HepG2 (cell line): ENCODE measurements around the gene PTPRO. TPM values are rescaled to one million over a fixed set of nuclear protein-coding genes. Genes with fewer than 3 reads are reported as not detected.

Experiments used
- ATAC-seq: fragments of 200-7000 bp; cut with Tn5 transposase; 3 replicates; pipeline ENCODE4 v1.9.1; 2020; ENCODE audit warnings: mild to moderate bottlenecking, moderate library complexity
- BruUV-seq: library from RNA; stranded (reverse); fragments of 400-500 nt; replicated peaks from 2 replicates; lab custom pipeline; 2021; lab: Mats Ljungman, UMichigan
- CTCF ChIA-PET: fragments of 300-600 bp; formaldehyde crosslinking; extraction: SDS; loops from one replicate; lab custom pipeline; 2021; ENCODE audit warnings: low total read pairs, inconsistent platforms, low intra/inter-chr PET ratio; lab: Yijun Ruan, JAX
- POLR2A ChIA-PET: fragments of 350-600 bp; sonication (Branson Sonifier 250); formaldehyde crosslinking; loops from one replicate; lab custom pipeline; 2020; ENCODE audit warnings: antibody characterized with exemption, inconsistent platforms; lab: Yijun Ruan, JAX
- DNase-seq: peaks from one replicate; pipeline ENCODE4 v3.0.0-alpha.2; 2015; ENCODE audit warnings: low spot score
- FAIRE-seq: peaks from 3 replicates; lab custom pipeline; 2011; peaks lifted over from hg19 to GRCh38; lab: Jason Lieb, UNC
- H2AFZ ChIP-seq: one replicate; pipeline ENCODE4 v1.6.1; 2011; ENCODE audit warnings: low read length, inconsistent platforms
- H3K27ac ChIP-seq: fragments of 300-600 bp; 3 replicates; pipeline ENCODE4 v1.8.0; 2011; ENCODE audit warnings: mixed run types, mild to moderate bottlenecking, mixed read lengths, low read length, inconsistent platforms; ENCODE audit not compliant: insufficient read depth; ENCODE audit errors: extremely low read length
- H3K27me3 ChIP-seq, 2 experiments: fragments of 200-600 bp in 1 of 2; 2 replicates in 1 of 2; 3 replicates in 1 of 2; pipeline versions ENCODE4 v1.6.0 to v1.8.0; 2011; ENCODE audit warnings: low read length in 2 of 2, mild to moderate bottlenecking in 2 of 2, moderate library complexity in 2 of 2, inconsistent platforms in 1 of 2; ENCODE audit not compliant: insufficient read depth in 2 of 2, control insufficient read depth in 1 of 2
- H3K36me3 ChIP-seq, 2 experiments: fragments of 200-600 bp in 1 of 2; replicated peaks in 1 of 2; 2 replicates in 1 of 2; 3 replicates in 1 of 2; pipeline versions ENCODE4 v1.5.1 to v1.8.0; 2011; ENCODE audit warnings: low read length in 2 of 2, inconsistent platforms in 1 of 2; ENCODE audit not compliant: insufficient read depth in 2 of 2, control insufficient read depth in 1 of 2
- H3K4me1 ChIP-seq: 2 replicates; pipeline ENCODE4 v1.5.1; 2012; ENCODE audit warnings: low read length, inconsistent platforms; ENCODE audit not compliant: insufficient read depth
- H3K4me2 ChIP-seq: 2 replicates; pipeline ENCODE4 v1.6.0; 2011; ENCODE audit warnings: low read depth, low read length, inconsistent platforms
- H3K4me3 ChIP-seq, 3 experiments: fragments of 200-600 bp in 1 of 3; sonication (generic), shearing (Covaris generic) in 1 of 3; replicated peaks in 1 of 3; 2 replicates each; pipeline ENCODE4 v1.5.1; 2011 to 2016; ENCODE audit warnings: low read length in 3 of 3, inconsistent platforms in 2 of 3, low read depth in 2 of 3, mild to moderate bottlenecking in 2 of 3, control low read depth in 1 of 3, mixed read lengths in 1 of 3; ENCODE audit not compliant: insufficient read depth in 1 of 3
- H3K79me2 ChIP-seq: one replicate; pipeline ENCODE4 v1.6.1; 2011; ENCODE audit warnings: low read length, inconsistent platforms; ENCODE audit not compliant: insufficient read depth
- H3K9ac ChIP-seq: 2 replicates; pipeline ENCODE4 v1.6.0; 2011; ENCODE audit warnings: mild to moderate bottlenecking, low read depth, low read length, inconsistent platforms; ENCODE audit not compliant: insufficient read depth
- H3K9me3 ChIP-seq: 2 replicates; pipeline ENCODE4 v1.5.1; 2012; ENCODE audit warnings: mild to moderate bottlenecking, low read length
- H4K20me1 ChIP-seq: 2 replicates; pipeline ENCODE4 v1.6.0; 2011; ENCODE audit warnings: inconsistent platforms, mild to moderate bottlenecking, low read length, moderate library complexity; ENCODE audit not compliant: insufficient read depth
- ARID3A ChIP-seq: IDR thresholded peaks from 2 replicates; pipeline ENCODE4 v1.6.1; 2012; ENCODE audit warnings: low read depth, low read length, improper control_type of control experiment
- ARID5B ChIP-seq: IDR thresholded peaks from 2 replicates; pipeline ENCODE4 v1.4.0; 2020; ENCODE audit warnings: mild to moderate bottlenecking, missing genetic modification reagents
- GATAD2A ChIP-seq: IDR thresholded peaks from 2 replicates; pipeline ENCODE4 v1.6.1; 2016
- HOMEZ ChIP-seq: IDR thresholded peaks from 2 replicates; pipeline ENCODE4 v1.6.1; 2016; ENCODE audit warnings: low read depth
- IRF9 ChIP-seq: sonication (generic); formaldehyde crosslinking; IDR thresholded peaks from 2 replicates; pipeline ENCODE4 v1.8.0; 2022; ENCODE audit warnings: missing genetic modification reagents, mild to moderate bottlenecking, borderline replicate concordance
- RARA ChIP-seq: IDR thresholded peaks from 2 replicates; pipeline ENCODE4 v1.6.1; 2016; ENCODE audit warnings: missing genetic modification reagents, missing compliant biosample characterization
- TEAD3 ChIP-seq: optimal IDR thresholded peaks from 2 replicates; pipeline ENCODE3; 2016; ENCODE audit warnings: borderline replicate concordance
- ZKSCAN8 ChIP-seq: IDR thresholded peaks from 2 replicates; pipeline ENCODE4 v1.6.1; 2016; ENCODE audit warnings: borderline replicate concordance, missing genetic modification reagents, missing compliant biosample characterization
- ZNF777 ChIP-seq: sonication (generic); formaldehyde crosslinking; IDR thresholded peaks from 2 replicates; pipeline ENCODE4 v1.4.0; 2020; ENCODE audit warnings: missing genetic modification reagents
- ZNF782 ChIP-seq: sonication (generic); formaldehyde crosslinking; IDR thresholded peaks from 2 replicates; pipeline ENCODE4 v1.4.0; 2020; ENCODE audit warnings: missing genetic modification reagents, mild to moderate bottlenecking, borderline replicate concordance
- WGBS: methylation state at CpG from one replicate; pipeline ENCODE4 v1.1.6; 2017; ENCODE audit warnings: low lambda C conversion rate; 5-methylcytosine and 5-hydroxymethylcytosine counted together
- in situ Hi-C: cut with HindIII; loops from 2 replicates; pipeline ENCODE4 v1.10.0; 2017; ENCODE audit warnings: low pct_unique_long_range_greater_than_20kb; ENCODE audit not compliant: extremely low pct_ligation_motif_present
- intact Hi-C: fragments of 100-400 bp; cut with micrococcal nuclease; formaldehyde crosslinking; loops from one replicate; pipeline ENCODE4 v1.10.0; 2022; ENCODE audit not compliant: unreplicated experiment
- polyA plus RNA-seq, 8 experiments: library from polyadenylated mRNA; depleted of rRNA in 3 of 8; stranded (reverse) in 7 of 8; unstranded in 1 of 8; fragments of >200 nt; fragmentation: Illumina TruSeq in 4 of 8; extraction: Trizol in 4 of 8; gene quantifications; 2 replicates each; pipeline versions ENCODE4 v1.2.1 to v1.2.3, GENCODE V29; 2011 to 2016; ENCODE audit warnings: low read depth in 4 of 8, missing spikeins in 1 of 8, mixed read lengths in 1 of 8; ENCODE audit not compliant: insufficient read depth in 1 of 8
- total RNA-seq, 5 experiments: library from RNA; depleted of rRNA; stranded (reverse); fragments of >200 nt; fragmentation: Illumina TruSeq; extraction: Trizol; gene quantifications; 2 replicates each; pipeline ENCODE4 v1.2.3, GENCODE V29; 2016; ENCODE audit warnings: low read depth in 1 of 5

The PTPRO gene
- total and polyA plus RNA-seq, 2 of the 13 experiments (the other 11 are each of a cell fraction or from before 2014, with no cell fraction given) = 0.04 TPM; not detected in 1

- CTCF ChIA-PET = no interaction called here
- intact Hi-C loops = loop anchor here (5.0 kb wide), 1 partner anchor 33 kb away; no protein-coding TSS in a partner anchor
These were observed 302.8 kb downstream of the PTPRO start for GRCh38 chr12:15625075-15625474.

More at GRCh38 chr12:15625075-15625474, 302.8 kb downstream of the PTPRO start:
- Histone ChIP-seq H3K4me3 (no peak overlapping the region), H3K9ac (no peak overlapping the region), H3K27ac (peak overlapping the region; percentile 6), H3K79me2 (no peaks in the 10 kb centered on the region), H3K9me3 (no peaks in the 10 kb centered on the region), H3K4me1 (peaks cover 43% of the 10 kb centered on the region), H3K4me2 (no peak overlapping the region), H4K20me1 (no peaks in the 10 kb centered on the region), H2AFZ (no peak overlapping the region), H3K36me3 (peaks cover 4 to 15% of the 10 kb centered on the region in 2 experiments; a peak in 4 of 5 replicates)
- no peak; the same call in 2 of the 3 replicates for ATAC-seq
- POLR2A ChIA-PET = no interaction called here
- no peak for FAIRE-seq
- in situ Hi-C loops = no loop called here
- BruUV-seq = no TSS peak
- 95% methylated on average over 2 of the region's 2 CpGs for WGBS
- peak; percentile 44 for DNase-seq
- TF ChIP-seq RARA (0 out of 2 replicates have a peak, but pooled peaks have one; percentile 12), TEAD3 (CRISPR knock-in tag) (peak; percentile 9), ARID3A (peak; percentile 50; the same call in 1 of the 2 replicates), GATAD2A (CRISPR knock-in tag) (0 out of 2 replicates have a peak, but pooled peaks have one; percentile 10), HOMEZ (CRISPR knock-in tag) (peak; percentile 48; the same call in 1 of the 2 replicates), ARID5B (CRISPR knock-in tag) (peak; percentile 55; the same call in 1 of the 2 replicates), ZNF777 (no peak), ZKSCAN8 (CRISPR knock-in tag) (peak; percentile 24; the same call in 1 of the 2 replicates), IRF9 (CRISPR knock-in tag) (no peak), ZNF782 (CRISPR knock-in tag) (no peak)
- TF ChIP-seq, all 625 proteins: peak for 7
- H3K27me3 ChIP-seq = no peaks in the 10 kb centered on the region
